ENCODE results near the gene SH3GL1. TPM values are rescaled to one million over a fixed set of nuclear protein-coding genes. Genes with fewer than 3 reads are reported as not detected.
A peak's percentile ranks its signal among the peaks of the same experiment; 100 is the strongest.

The SH3GL1 gene
- total and polyA plus RNA-seq, 7 donors = 28.5 to 47.4 (median 33.9) TPM

DNA sequence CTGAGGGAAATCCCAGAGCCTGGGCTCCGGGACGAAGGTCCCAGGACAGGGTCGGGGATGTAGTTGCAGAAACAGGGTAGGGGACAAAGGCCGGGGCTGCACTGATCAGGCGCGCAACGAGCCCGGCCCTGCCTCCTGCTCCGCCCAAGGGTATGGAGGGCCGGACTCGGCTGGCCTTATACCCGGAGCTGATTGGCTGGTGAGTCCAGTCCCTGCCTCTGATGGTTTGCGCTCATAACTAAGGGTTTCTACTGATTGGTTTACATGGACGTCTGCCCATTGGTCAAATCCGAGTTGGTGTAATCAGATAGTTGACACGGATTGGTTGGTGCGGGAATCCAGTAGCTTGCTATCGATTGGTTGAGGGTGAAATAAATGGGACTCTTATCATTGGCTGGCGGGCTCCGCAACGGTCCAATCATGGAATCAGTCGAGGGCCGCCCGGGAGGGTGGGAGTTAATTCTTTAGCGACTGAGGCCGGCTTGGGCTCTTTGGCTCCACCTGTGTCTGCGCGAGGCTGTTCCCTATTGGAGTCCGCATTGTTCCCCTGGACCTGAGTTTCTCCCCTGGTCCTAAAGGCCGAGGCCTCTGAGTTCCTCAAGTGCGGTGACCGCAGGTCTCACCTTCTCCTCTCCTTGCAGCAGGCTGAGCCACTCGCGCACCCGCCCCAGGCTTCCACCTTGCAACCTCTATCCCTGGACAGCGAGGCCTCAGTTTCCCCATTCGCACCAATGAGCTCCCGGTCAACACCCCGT is 57.6 kb downstream of the SH3GL1 start:
- Histone ChIP-seq H3K36me3 (peaks cover 0 to 17% (median 2%) of the 10 kb centered on the region in 4 donors), H3K27me3 (no peaks in the 10 kb centered on the region), H3K27ac (peak overlapping the region; percentile 95 to 99 (median 96)), H3K9me3 (no peaks in the 10 kb centered on the region), H3K4me1 (peaks cover 0 to 21% (median 18%) of the 10 kb centered on the region in 4 donors), H3K4me3 (peak overlapping the region; percentile 64 to 90 (median 82))
- peak; percentile 99 for DNase-seq
- 0 to 1% methylated on average over 39 of the region's 39 CpGs for WGBS, 2 donors
- TF ChIP-seq EP300 (IDR thresholded peaks at IDR 0.05) (no peak), POLR2A (IDR thresholded peaks at IDR 0.05) (peak; percentile 92 to 93), POLR2AphosphoS5 (IDR thresholded peaks at IDR 0.05) (peak; percentile 96 to 98 (median 97))
- TF ChIP-seq, protein P1, sequence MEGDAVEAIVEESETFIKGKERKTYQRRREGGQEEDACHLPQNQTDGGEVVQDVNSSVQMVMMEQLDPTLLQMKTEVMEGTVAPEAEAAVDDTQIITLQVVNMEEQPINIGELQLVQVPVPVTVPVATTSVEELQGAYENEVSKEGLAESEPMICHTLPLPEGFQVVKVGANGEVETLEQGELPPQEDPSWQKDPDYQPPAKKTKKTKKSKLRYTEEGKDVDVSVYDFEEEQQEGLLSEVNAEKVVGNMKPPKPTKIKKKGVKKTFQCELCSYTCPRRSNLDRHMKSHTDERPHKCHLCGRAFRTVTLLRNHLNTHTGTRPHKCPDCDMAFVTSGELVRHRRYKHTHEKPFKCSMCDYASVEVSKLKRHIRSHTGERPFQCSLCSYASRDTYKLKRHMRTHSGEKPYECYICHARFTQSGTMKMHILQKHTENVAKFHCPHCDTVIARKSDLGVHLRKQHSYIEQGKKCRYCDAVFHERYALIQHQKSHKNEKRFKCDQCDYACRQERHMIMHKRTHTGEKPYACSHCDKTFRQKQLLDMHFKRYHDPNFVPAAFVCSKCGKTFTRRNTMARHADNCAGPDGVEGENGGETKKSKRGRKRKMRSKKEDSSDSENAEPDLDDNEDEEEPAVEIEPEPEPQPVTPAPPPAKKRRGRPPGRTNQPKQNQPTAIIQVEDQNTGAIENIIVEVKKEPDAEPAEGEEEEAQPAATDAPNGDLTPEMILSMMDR (IDR thresholded peaks at IDR 0.05) = peak in 1 of 4 experiments; percentile 21
- intact Hi-C loops (cut with DNase I) = loop anchor here (2.0 to 5.0 kb wide), 2 partner anchors 58 to 95 kb away; partner anchors contain the start of genes SH3GL1 and YJU2

DNA sequence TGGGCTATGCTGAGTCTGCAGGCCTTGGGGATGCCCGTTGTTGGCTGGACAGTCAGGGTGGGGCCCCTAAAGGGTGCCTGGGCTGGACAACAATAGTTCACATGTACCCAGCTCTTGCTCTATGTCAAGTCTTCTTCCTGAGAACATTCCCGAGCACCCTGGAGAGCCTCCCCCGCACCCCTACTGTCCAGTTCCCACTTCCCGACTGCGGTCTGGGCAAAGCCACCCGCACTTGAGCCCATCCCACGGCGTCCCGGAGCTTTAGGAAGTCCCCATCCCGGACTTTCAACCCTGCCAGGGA is 58.1 kb downstream of the SH3GL1 start:
- no peaks in the 10 kb centered on the region for H3K9me3 ChIP-seq
- H3K27ac ChIP-seq = peak overlapping the region; percentile 90 to 97 (median 96)
- intact Hi-C loops (cut with DNase I) = loop anchor here (2.0 to 5.0 kb wide), 2 partner anchors 59 to 95 kb away; partner anchors contain the start of genes SH3GL1 and YJU2
- H3K27me3 ChIP-seq = no peaks in the 10 kb centered on the region
- peaks cover 0 to 23% (median 18%) of the 10 kb centered on the region in 4 donors for H3K4me1 ChIP-seq
- peaks cover 0 to 12% (median 2%) of the 10 kb centered on the region in 4 donors for H3K36me3 ChIP-seq
- TF ChIP-seq POLR2A (IDR thresholded peaks at IDR 0.05) = no peak
- TF ChIP-seq POLR2AphosphoS5 (IDR thresholded peaks at IDR 0.05) = no peak
- TF ChIP-seq, protein P1 (IDR thresholded peaks at IDR 0.05) = no peak
- TF ChIP-seq EP300 (IDR thresholded peaks at IDR 0.05) = no peak
- H3K4me3 ChIP-seq = peak overlapping the region; percentile 49 to 90 (median 64)
- WGBS, 2 donors = 1 to 8% methylated on average over 10 of the region's 10 CpGs
- DNase-seq = no peak

DNA sequence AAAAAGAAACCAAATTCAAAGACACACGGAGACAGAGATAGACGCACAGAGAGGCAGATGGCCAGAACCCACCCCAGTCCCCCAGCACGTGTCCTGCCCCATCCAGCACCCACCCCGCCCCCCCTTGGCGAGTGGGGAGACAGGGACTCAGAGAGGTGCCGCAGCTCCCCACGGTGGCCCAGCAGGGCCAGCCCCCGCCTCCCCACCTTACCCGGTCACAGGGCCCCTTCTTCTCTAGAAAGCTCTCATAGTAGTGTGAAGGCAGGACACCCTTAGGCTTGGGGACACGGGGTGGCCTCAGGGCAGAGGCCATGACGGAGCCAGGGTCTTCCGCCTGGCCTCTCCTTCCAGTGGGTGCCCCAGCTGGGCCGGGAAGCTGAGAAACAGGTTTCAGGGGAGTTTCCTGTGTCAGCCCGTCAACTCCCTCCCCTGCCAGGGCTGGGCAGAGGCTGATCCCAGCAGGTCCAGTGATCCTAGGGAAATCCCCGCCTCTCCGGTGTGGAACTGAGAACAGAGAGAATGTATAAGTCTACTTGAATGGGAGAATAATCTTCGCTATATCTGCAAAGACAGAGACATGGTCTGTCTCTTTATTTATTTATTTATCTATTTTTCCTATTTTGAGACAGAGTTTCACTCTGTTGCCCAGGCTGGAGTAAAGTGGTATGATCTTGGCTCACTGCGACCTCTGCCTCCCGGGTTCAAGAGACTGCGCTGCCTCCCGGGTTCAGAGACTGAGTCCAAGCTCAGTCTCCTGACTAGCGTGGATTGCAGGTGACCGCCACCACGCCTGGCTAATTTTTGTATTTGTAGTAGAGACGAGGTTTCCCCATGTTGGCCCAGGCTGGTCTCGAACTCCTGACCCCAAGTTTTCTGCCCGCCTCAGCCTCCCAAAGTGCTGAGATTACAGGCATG is 61.6 kb downstream of the SH3GL1 start, which contains the start of gene STAP2:
Gene STAP2 (minus strand): TSS at position 387 of the 915 bp plus-strand sequence. CDS start 74 bp downstream, at position 313.
- H3K4me1 ChIP-seq = peaks cover 0 to 15% (median 10%) of the 10 kb centered on the region in 4 donors
- H3K9me3 ChIP-seq = no peaks in the 10 kb centered on the region
- H3K4me3 ChIP-seq = peak within 1 kb of the TSS; percentile 6 to 46 (median 34)
- H3K27me3 ChIP-seq = no peaks in the 10 kb centered on the region
- intact Hi-C loops (cut with DNase I) = no loop called here
- no peak for DNase-seq
- WGBS, 2 donors = 12 to 42% methylated on average over 27 of the region's 27 CpGs
- TF ChIP-seq POLR2A (IDR thresholded peaks at IDR 0.05) = no peak
- no peak for TF ChIP-seq EP300 (IDR thresholded peaks at IDR 0.05)
- TF ChIP-seq, protein P1 (IDR thresholded peaks at IDR 0.05) = no peak
- TF ChIP-seq POLR2AphosphoS5 (IDR thresholded peaks at IDR 0.05) = no peak
- no peaks in the 10 kb centered on the region for H3K36me3 ChIP-seq
- peak within 1 kb of the TSS; percentile 25 to 52 (median 32) for H3K27ac ChIP-seq

DNA sequence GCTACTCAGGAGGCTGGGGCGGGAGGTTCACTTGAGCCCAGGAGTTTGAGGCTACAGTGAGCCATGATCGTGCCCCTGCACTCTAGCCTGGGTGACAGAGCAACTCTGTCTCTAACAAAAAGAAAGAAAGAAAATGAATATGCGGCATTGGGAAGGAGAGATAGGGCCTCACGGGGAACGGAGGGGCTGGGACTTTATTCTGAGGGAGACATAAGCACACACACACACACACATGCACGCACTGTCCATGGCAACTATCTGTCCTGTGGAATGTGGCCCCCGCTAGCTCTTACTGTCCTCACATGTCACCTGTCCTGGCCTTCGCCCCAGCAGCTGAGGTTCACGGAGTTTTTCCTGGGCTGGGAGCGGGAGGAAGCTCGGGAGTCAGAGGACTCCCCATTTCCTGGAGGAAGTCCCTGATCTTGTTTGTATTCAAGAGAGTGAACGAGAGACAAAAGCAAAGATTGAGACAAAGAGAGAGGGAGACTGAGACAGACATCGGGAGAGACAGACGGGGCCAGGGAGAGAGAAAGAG is 62.4 kb downstream of the SH3GL1 start:
- peak overlapping the region; percentile 25 to 52 (median 32) for H3K27ac ChIP-seq
- intact Hi-C loops (cut with DNase I) = no loop called here
- no peaks in the 10 kb centered on the region for H3K27me3 ChIP-seq
- peaks cover 0 to 15% (median 10%) of the 10 kb centered on the region in 4 donors for H3K4me1 ChIP-seq
- DNase-seq = no peak
- peak overlapping the region; percentile 6 to 46 (median 34) for H3K4me3 ChIP-seq
- no peak for TF ChIP-seq POLR2AphosphoS5 (IDR thresholded peaks at IDR 0.05)
- no peak for TF ChIP-seq EP300 (IDR thresholded peaks at IDR 0.05)
- no peak for TF ChIP-seq POLR2A (IDR thresholded peaks at IDR 0.05)
- TF ChIP-seq, protein P1 (IDR thresholded peaks at IDR 0.05) = no peak
- no peaks in the 10 kb centered on the region for H3K9me3 ChIP-seq
- WGBS, 2 donors = 6 to 13% methylated on average over 14 of the region's 14 CpGs
- no peaks in the 10 kb centered on the region for H3K36me3 ChIP-seq

All from sigmoid colon (tissue), 7 donors.